Stimulated activated CD4-positive, alpha-beta T cell treated with anti-CD3 and anti-CD28 coated beads, TNF-alpha, amount 100 ng/mL, for 4 hours (primary cell): Measurements from ENCODE around the gene PLXNA4.

Source experiments
- DNase-seq, 3 experiments: peaks; one replicate each; pipeline ENCODE4 v3.0.0-alpha.2; 2020; ENCODE audit warnings: low read depth in 3 of 3

PLXNA4 gene

GRCh38 chr7:132536654-132537395 is 39.4 kb downstream of the PLXNA4 start:
- DNase-seq: no peak

- DNase-seq: no peak
Observed at GRCh38 chr7:132533916-132534315, 42.4 kb downstream of the PLXNA4 start.

GRCh38 chr7:132532281-132532680 is 44.0 kb downstream of the PLXNA4 start:
- DNase-seq: no peak

- no peak for DNase-seq
Observed at GRCh38 chr7:132531562-132531961, 44.7 kb downstream of the PLXNA4 start.

GRCh38 chr7:132528695-132529094 is 47.6 kb downstream of the PLXNA4 start:
- no peak for DNase-seq

- no peak for DNase-seq
Observed at GRCh38 chr7:132527467-132528410, 48.5 kb downstream of the PLXNA4 start.

GRCh38 chr7:132526111-132526740 is 50.0 kb downstream of the PLXNA4 start:
- no peak for DNase-seq

- no peak for DNase-seq
Observed at GRCh38 chr7:132521423-132521822, 54.8 kb downstream of the PLXNA4 start.

GRCh38 chr7:132520591-132521280 is 55.5 kb downstream of the PLXNA4 start:
- no peak for DNase-seq

GRCh38 chr7:132519936-132520335 is 56.3 kb downstream of the PLXNA4 start:
- no peak for DNase-seq

- DNase-seq: no peak
Observed at GRCh38 chr7:132518839-132519173, 57.5 kb downstream of the PLXNA4 start.

- DNase-seq: no peak
Observed at GRCh38 chr7:132518102-132518838, 58.0 kb downstream of the PLXNA4 start.

GRCh38 chr7:132516042-132516840 is 60.0 kb downstream of the PLXNA4 start:
- DNase-seq: no peak

- no peak for DNase-seq
Observed at GRCh38 chr7:132515181-132515580, 61.1 kb downstream of the PLXNA4 start.

GRCh38 chr7:132514430-132514829 is 61.8 kb downstream of the PLXNA4 start:
- DNase-seq: no peak

GRCh38 chr7:132511921-132512320 is 64.3 kb downstream of the PLXNA4 start:
- DNase-seq: no peak

GRCh38 chr7:132511387-132511786 is 64.9 kb downstream of the PLXNA4 start:
- no peak for DNase-seq

GRCh38 chr7:132509643-132510042 is 66.6 kb downstream of the PLXNA4 start:
- no peak for DNase-seq

- no peak for DNase-seq
Observed at GRCh38 chr7:132508724-132509353, 67.4 kb downstream of the PLXNA4 start.

GRCh38 chr7:132504852-132505251 is 71.4 kb downstream of the PLXNA4 start:
- no peak for DNase-seq
